NOMO-1 (cell line): ENCODE results near the gene SLC38A10.
"Not testable (repeated sequence)": the region's sequence is repeated elsewhere in the genome, so short reads cannot be mapped to it uniquely, and the experiment has no call there.

Source experiments
- DNase-seq, 2 experiments: peaks; one replicate each; lab custom pipeline; 2025; ENCODE audit not compliant: unreplicated experiment in 2 of 2; lab: John Stamatoyannopoulos, UW

Gene SLC38A10

GRCh38 chr17:81232616-81233241 is 62.4 kb downstream of the SLC38A10 start:
- DNase-seq, result no peak

GRCh38 chr17:81231766-81232581 is 63.1 kb downstream of the SLC38A10 start:
- no peak for DNase-seq

- no peak for DNase-seq
Measured at GRCh38 chr17:81231121-81231645, 63.9 kb downstream of the SLC38A10 start.

- no peak for DNase-seq
Measured at GRCh38 chr17:81230043-81230820, 64.9 kb downstream of the SLC38A10 start.

GRCh38 chr17:81229666-81229920 is 65.5 kb downstream of the SLC38A10 start:
- no peak for DNase-seq

GRCh38 chr17:81228834-81229665 is 66.1 kb downstream of the SLC38A10 start:
- no peak for DNase-seq

- DNase-seq, result peak; percentile 30 to 87
Measured at GRCh38 chr17:81228420-81228819, 66.7 kb downstream of the SLC38A10 start.

GRCh38 chr17:81227630-81228029 is 67.5 kb downstream of the SLC38A10 start:
- DNase-seq, result not testable (repeated sequence)

GRCh38 chr17:81223762-81224130 is 71.4 kb downstream of the SLC38A10 start:
- peak; percentile 43 to 85 for DNase-seq

- peak; percentile 99 for DNase-seq
Measured at GRCh38 chr17:81222906-81223761, 72.0 kb downstream of the SLC38A10 start, which contains the start of gene CEP131. Gene CEP131 (minus strand): TSS chr17:81222965. CDS start chr17:81220056, 2,909 bp downstream.

GRCh38 chr17:81222620-81222905 is 72.5 kb downstream of the SLC38A10 start:
- DNase-seq, result no peak

- no peak for DNase-seq
Measured at GRCh38 chr17:81221842-81222619, 73.1 kb downstream of the SLC38A10 start.

- no peak for DNase-seq
Measured at GRCh38 chr17:81221371-81221841, 73.7 kb downstream of the SLC38A10 start.

GRCh38 chr17:81219476-81220180 is 75.5 kb downstream of the SLC38A10 start:
- no peak for DNase-seq

- no peak for DNase-seq
Measured at GRCh38 chr17:81218991-81219390, 76.1 kb downstream of the SLC38A10 start.

GRCh38 chr17:81218459-81218858 is 76.6 kb downstream of the SLC38A10 start:
- DNase-seq, result no peak

- DNase-seq, result no peak
Measured at GRCh38 chr17:81217491-81217890, 77.6 kb downstream of the SLC38A10 start.

GRCh38 chr17:81213978-81214377 is 81.1 kb downstream of the SLC38A10 start:
- DNase-seq, result no peak
